Progenitor cell of endocrine pancreas (in vitro differentiated cells): ENCODE results near the gene SLC2A6. TPM values are rescaled to one million over a fixed set of nuclear protein-coding genes. Genes with fewer than 3 reads are reported as not detected.

ENCODE experiments used
- DNase-seq: peaks from one replicate; pipeline ENCODE4 v3.0.0; 2021; ENCODE audit warnings: low spot score; ENCODE audit not compliant: unreplicated experiment
- H3K27ac Mint-ChIP-seq: 2 replicates; pipeline ENCODE4 v1.8.0; 2021; ENCODE audit warnings: mild to moderate bottlenecking, moderate library complexity, mixed read lengths
- H3K27me3 Mint-ChIP-seq: 2 replicates; pipeline ENCODE4 v1.8.0; 2021; ENCODE audit warnings: mixed read lengths
- H3K36me3 Mint-ChIP-seq: 2 replicates; pipeline ENCODE4 v1.8.0; 2022; ENCODE audit warnings: mixed read lengths; ENCODE audit not compliant: insufficient read depth
- H3K4me1 Mint-ChIP-seq: 2 replicates; pipeline ENCODE4 v1.8.0; 2021; ENCODE audit warnings: low read depth, mixed read lengths
- H3K4me3 Mint-ChIP-seq: 2 replicates; pipeline ENCODE4 v1.8.0; 2021; ENCODE audit warnings: low read depth, mild to moderate bottlenecking, moderate library complexity, mixed read lengths
- H3K9me3 Mint-ChIP-seq: 2 replicates; pipeline ENCODE4 v1.8.0; 2021; ENCODE audit warnings: low read depth, mixed read lengths
- CTCF ChIP-seq: fragments of 200-600 bp; sonication (generic); IDR thresholded peaks from one replicate; pipeline ENCODE4 v1.5.0; 2021; ENCODE audit warnings: antibody characterized with exemption, mild to moderate bottlenecking; ENCODE audit not compliant: unreplicated experiment
- total RNA-seq: library from RNA; stranded (reverse); gene quantifications from 2 replicates; pipeline ENCODE4 v1.2.1, GENCODE V29; 2021

The SLC2A6 gene
- total RNA-seq, 1 donor from 2014 or later = 4.7 TPM

- Mint-ChIP-seq H3K4me3 (no peak overlapping the region), H3K27ac (no peak overlapping the region), H3K36me3 (no peaks in the 10 kb centered on the region), H3K9me3 (no peaks in the 10 kb centered on the region), H3K27me3 (peaks cover 16% of the 10 kb centered on the region), H3K4me1 (peaks cover 8% of the 10 kb centered on the region)
- TF ChIP-seq CTCF = no peak
- no peak for DNase-seq
These were observed 32.1 kb upstream of the SLC2A6 start for GRCh38 chr9:133510926-133511505.

GRCh38 chr9:133509179-133510083 is 30.5 kb upstream of the SLC2A6 start:
- H3K27ac Mint-ChIP-seq = peak overlapping the region; percentile 16
- no peak for TF ChIP-seq CTCF
- H3K36me3 Mint-ChIP-seq = no peaks in the 10 kb centered on the region
- peaks cover 8% of the 10 kb centered on the region for H3K4me1 Mint-ChIP-seq
- peaks cover 13% of the 10 kb centered on the region for H3K27me3 Mint-ChIP-seq
- H3K4me3 Mint-ChIP-seq = no peak overlapping the region
- no peaks in the 10 kb centered on the region for H3K9me3 Mint-ChIP-seq
- DNase-seq = no peak

DNA sequence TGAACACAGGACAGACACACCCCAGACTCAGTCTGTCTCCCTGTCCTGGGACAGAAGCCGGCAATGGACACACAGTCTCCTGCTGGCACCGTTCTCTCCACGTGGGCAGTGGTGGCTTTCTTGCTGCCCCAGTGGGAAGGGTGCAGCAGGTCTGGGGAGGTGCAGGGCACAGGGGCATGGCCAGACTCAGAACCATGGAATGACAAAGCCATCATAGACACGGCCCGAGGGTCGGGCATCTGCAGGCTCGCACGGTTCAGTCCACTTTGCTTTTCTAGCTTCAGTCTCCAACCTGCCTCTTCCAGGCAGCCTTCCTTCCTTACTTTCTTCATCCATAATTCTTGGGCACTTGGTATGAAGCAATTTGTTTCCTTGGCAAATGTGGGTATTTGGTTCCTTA is 29.1 kb upstream of the SLC2A6 start:
- H3K27me3 Mint-ChIP-seq = peaks cover 13% of the 10 kb centered on the region
- H3K4me1 Mint-ChIP-seq = peaks cover 8% of the 10 kb centered on the region
- H3K4me3 Mint-ChIP-seq = no peak overlapping the region
- no peaks in the 10 kb centered on the region for H3K36me3 Mint-ChIP-seq
- no peak for TF ChIP-seq CTCF
- no peak overlapping the region for H3K27ac Mint-ChIP-seq
- DNase-seq = no peak
- no peaks in the 10 kb centered on the region for H3K9me3 Mint-ChIP-seq

DNA sequence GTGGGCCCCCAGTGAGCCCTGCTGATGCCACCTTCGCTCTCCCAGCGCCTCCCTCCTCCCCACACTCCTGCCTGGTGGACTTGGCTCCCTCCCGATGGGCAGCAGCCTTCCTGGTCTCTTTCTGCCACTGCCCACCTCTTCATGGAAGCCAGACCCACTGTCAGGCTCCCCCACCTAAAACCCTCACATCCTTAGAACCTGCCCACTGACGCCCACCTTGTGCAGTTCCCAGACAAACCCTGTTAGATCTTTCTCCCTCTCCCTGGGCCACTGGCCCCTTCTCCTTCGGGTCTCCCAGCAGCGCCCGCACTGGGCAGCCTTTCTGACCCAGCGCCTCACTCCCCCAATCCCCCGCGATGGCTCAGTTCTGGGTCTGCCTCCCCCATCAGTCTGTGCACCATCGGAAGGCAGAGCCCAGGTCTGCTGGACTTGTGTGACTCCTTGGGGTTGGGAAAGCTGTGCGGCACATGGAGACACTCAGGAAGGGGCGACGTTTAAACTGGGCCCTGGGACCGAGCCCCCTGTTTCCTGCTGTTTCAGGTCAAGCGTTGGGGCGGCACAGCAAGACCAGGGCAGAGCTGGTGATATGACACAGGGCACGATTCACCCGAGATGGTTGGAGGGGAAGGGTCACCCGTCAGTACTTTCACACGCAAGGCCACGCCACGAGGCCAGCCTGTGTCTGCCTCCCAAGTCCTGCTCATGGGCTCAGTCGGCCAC is 28.5 kb upstream of the SLC2A6 start:
- Mint-ChIP-seq H3K27me3 (peaks cover 13% of the 10 kb centered on the region), H3K4me3 (no peak overlapping the region), H3K4me1 (peaks cover 8% of the 10 kb centered on the region), H3K36me3 (no peaks in the 10 kb centered on the region), H3K27ac (no peak overlapping the region), H3K9me3 (peaks cover 1% of the 10 kb centered on the region)
- TF ChIP-seq CTCF = no peak
- DNase-seq = no peak

DNA sequence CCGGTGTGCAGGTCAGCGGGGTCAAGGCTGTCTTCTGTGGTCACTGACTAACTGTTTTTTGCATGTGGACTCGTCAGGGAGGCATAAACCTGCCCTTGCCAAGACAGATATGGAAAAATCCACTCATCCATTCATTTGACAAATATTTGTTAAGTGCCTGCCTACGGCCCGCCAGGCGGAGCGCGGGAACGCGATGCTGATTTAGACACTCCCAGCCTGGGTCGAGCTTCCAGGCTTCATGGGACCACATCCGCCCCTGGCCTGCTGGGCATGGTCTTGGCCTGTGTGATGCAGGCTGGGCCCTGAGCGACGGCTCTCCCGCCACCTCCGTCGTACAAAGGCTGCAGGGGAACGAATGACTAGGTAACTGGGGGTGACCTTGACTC is 27.7 kb upstream of the SLC2A6 start:
- Mint-ChIP-seq H3K36me3 (no peaks in the 10 kb centered on the region), H3K4me1 (peaks cover 8% of the 10 kb centered on the region), H3K27me3 (peaks cover 13% of the 10 kb centered on the region), H3K9me3 (peaks cover 7% of the 10 kb centered on the region), H3K27ac (no peak overlapping the region), H3K4me3 (no peak overlapping the region)
- no peak for TF ChIP-seq CTCF
- DNase-seq = no peak
